GM21515 (cell line): ENCODE results near the gene SLC7A4.
A peak's percentile ranks its signal among the peaks of the same experiment; 100 is the strongest.

Experiments
- ATAC-seq: cut with Tn5 transposase; IDR thresholded peaks from one replicate; pipeline ENCODE4 v1.9.1; 2021; ENCODE audit not compliant: unreplicated experiment

SLC7A4 gene

DNA sequence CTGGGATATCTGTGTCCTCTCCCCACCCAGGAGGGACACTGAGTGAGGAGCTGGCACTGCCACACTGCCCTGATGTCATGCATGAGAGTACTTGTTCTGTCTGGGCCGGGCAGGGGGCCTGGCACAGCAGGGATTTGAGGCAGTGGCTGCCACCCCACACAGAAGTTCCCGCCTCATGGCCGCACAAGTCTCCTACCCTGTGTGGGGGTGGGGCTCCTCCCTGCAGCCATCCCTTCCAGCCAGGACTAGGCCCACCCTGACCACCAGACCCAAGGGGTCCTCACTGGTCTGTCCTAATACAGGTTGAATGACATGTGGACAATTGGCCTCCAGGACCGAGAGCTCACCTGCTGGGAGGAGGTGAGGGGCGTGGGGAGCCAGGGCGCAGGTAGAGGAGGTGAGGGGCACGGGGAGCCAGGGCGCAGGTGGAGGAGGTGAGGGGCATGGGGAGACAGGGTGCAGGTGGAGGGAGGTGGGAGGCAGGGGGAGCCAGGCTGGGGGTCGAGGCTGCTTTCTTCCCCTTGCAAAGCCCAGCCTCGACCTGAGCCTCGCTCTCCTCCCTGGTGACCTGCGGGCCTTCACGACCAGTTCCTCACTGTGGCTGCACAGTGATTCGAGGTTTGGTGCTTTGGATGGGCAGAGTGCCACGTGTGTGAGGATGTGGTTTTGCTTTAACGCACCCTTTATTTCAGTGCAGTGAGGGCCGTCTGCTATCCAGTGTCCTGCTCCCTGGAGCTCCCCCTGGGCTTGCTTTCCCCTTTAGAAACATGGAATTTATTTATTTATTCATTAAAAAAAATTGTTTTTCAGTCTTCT is 42.8 kb downstream of the SLC7A4 start:
- ATAC-seq: no peak

DNA sequence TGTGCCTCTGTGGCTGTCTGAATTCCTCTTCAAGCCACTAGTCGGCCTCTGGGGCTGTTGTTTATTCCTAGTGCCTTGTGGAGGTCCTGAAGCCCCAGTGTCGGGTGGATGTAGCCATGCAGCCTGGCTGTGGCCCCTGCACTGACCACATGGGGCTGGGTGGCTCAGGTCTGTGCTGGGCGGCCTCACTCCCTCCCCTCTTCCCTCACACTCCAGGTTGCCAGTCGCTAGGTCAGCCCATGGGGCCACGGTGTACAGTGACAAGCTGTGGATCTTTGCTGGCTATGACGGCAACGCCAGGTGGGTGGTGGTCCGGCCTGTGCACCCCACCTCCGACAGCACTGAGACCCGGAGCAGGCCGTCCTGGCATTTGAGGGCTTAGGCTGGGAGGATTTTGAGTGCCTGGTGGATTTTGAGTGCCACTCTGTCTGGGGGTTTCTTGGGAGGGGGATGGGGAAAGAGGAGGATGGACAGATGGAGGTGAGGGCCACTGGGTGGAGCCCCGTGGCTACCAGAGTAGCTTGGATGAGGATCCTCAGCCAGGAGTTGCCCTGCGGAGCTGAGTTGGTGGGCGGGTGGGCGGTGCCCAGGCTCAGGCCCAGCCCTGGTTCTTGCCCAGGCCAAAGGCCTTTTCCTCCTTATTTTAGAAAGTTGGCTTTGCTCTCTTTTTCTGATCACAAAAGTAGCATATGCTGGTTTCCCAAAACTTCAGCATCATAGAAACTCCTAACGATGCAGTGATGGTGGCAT is 43.6 kb downstream of the SLC7A4 start:
- no peak for ATAC-seq

DNA sequence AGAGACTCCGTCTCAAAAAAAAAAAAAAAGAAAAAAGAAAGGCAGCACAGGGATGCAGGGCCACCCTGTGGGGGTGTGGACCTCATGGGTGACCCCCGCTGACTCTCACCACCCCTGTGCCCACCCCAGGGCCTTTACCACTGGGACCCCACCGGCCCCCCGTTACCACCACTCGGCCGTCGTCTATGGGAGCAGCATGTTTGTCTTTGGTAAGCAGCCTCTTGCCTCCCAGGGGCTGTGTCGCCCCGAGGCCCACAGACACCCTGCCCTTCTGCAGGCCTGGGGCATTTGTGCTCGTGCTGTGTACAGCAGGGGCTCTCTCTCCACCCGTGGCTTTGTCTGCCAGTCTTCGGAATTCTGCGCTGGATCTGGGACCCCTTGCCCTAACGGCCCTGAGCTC is 45.0 kb downstream of the SLC7A4 start:
- ATAC-seq: no peak

DNA sequence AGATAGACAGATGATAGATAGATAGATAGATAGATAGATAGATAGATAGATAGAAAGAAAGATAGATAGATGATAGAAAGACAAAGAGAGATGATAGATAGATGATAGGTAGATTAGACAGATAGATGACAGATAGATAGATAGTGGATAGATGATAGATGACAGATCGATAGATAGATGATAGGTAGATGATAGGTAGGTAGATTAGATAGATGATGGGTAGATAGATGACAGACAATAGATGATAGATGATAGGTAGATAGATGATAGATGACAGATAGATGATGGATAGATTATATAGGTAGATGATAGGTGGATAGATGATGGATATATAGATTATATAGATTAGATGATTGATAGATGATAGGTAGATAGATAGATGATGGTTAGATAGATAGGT is 46.0 kb downstream of the SLC7A4 start:
- no peak for ATAC-seq

DNA sequence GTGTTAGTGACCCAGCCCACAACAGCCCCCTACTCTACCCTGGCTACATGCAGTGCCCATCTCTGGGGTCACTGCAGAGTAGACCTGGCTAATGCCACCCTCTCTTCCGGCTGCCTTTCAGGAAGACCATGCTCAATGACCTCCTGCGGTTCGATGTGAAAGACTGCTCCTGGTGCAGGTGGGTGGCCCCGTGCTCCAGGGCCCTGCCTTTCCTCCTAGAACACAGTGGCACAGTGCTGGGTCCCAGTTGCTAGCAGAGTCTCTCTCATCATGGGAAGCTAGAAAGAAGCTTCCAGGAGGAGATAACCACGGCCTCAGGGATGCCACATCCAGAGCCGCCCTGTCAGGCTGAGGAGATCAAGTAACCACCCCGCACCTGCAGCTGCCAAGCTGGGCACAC is 46.6 kb downstream of the SLC7A4 start:
- no peak for ATAC-seq

DNA sequence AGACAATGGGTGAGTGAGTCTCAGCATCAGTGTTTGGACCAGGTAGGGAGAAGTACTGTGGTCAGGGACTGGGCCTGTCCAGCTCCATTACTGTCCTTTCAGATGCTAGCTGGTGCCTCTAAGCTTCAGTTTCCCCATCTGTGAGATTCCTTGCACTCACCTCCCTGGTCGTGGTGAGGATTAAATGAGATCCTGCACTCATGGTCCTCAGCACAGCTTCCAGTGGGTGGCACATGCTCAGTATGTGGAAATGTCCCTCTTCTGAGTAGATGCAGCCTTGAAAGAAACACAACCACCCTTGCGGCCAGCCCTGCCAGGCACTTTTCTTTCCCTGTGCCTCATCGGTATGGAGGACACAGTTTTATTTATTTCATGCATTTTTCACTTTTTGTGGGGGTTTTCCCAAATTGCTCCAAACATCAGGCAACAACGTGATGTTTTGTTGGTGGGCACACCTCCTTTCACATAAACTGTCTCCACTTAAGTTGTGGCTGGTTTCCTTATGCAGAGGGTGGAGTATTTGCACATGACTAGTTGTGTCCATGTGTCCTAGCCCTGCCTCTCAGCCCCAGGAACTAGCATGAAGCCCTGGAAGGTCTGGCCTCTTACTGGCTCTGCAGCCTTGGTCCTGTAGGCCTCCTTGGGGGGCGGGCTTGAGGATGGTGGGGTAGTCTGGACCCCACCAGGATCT is 49.1 kb downstream of the SLC7A4 start:
- no peak for ATAC-seq

DNA sequence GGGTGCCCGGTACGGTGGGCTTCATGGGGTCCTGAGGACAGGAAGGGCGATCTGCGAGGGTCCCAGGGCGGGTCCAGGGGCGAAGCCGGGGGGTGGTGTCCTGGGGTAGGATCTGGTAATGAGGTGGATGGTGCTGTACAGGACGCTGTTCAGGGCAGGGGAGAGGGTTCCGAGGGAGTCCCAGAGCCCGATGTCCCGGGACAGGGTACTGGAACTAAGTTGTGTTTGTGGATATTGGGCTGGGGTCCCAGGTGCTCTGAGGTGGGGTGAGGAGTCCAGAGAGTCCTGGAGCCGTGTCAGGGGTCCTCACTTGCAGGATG is 49.8 kb downstream of the SLC7A4 start:
- peak; percentile 1 for ATAC-seq

DNA sequence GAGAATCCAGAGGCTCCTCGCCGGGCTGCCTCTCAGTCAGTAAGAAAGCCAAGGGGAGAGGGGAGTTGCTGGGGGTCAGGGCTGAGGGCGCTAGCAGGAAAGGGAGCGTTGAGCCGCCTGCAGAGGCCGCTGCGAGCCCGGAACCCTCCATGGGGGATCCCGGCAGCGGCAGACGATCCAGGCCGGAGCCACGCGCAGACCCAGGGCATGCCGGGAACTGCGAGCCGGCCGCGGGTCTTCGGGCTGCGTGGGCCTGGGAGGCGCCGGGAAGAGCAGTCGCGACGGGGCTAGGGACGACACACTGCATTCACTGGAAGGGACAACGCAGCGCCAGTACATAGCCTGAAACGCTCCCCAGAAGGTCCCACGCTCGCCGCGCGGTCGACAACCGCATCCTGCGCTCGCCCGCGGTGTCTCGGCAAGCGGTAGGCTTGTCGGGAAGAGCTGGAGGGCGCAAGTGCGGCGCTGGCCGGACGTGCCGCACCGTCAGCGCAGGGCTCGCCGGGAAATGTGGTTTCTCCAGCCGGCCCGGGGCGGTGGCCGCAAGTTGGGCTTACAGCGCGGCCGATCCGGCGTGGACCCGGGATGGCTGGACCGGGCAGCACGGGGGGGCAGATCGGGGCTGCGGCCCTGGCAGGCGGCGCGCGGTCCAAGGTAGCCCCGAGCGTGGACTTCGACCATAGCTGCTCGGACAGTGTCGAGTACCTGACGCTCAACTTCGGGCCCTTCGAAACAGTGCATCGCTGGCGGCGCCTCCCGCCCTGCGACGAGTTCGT is 50.4 kb downstream of the SLC7A4 start, which contains the start of gene LZTR1:
Gene LZTR1, plus strand, starts transcription at position 511 of the 776 bp plus-strand sequence. Its CDS starts 75 bp downstream, at position 586.
- peak; percentile 76 for ATAC-seq

DNA sequence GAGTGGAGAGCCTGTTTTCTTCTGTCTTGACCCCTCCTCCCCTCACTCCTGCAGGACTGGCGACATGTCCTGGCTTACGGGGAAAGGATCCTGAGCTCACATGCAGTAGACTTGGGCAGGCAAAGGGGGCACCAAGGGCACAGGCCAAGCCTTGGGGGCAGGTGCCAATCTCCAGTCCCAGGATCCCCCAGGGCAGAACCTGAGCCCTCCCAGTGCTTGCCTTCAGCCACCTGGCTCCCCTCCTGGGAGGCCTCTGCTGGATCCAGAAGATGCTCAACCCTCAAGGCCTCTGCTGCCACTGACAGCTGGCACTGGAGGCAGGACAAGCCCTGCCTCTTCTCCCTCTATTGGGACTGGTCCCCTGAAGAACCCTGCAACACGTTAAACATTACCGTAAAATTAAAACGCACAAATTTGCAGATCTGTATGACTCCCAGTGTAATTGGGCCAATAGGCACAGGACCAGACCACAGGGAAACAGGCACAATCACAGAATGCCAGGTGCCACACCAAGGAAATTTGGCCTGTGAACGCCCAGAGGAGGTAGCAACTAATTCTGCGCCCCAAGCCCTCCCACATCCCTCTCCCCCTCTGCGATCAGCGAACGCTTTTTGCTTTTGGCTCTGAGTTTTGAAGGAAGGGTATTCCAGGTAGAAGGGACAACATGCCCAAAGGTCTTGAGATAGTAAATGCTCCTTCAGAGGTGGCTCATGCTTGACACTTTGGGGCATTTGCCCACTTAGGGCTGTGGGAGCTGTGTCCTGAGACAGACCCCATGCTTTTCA is 51.2 kb downstream of the SLC7A4 start:
- ATAC-seq: peak; percentile 3

DNA sequence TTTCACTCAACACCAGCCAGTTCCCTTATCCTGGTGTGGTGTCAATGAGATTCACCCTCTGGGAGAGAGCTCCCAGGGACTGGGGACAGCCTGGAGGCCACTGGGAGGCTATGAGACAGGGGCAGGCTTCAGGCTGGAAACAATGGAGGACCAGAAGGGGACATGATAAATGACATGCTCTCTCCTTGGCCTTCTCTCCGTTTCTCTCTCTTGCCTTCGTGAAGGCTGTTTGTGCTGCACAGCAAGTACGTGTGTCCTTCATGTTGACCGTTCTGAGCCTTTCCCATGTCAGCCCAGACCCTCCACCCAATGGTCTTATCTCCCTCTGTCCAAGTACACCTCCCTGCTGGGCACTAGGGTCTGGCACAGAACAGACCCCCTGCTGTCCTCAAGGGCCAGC is 51.8 kb downstream of the SLC7A4 start:
- no peak for ATAC-seq

DNA sequence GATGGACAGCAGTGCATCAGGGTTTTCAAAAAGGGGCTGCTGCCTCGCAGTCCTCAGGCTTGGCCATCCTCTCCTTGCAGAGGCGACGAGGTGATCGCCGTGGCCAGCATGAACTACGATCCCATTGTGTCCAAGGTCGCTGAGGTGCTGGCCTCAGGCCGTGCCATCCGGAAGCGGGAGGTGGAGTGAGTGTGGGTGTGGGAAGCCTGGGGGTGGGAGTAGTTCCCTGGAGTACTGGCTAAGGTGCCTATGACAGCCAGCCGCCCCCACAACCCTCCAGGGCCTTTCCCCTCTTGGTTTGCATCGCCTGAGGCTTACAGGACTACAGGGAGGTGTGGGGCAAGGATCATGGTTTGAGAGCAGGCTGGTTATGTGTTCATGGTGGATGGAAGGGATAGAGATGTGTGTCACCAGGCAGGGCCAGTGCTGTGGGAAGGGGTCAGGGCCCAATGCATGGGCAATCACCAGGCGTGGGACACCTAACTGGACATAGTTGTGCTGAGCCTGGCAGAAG is 52.4 kb downstream of the SLC7A4 start:
- no peak for ATAC-seq

DNA sequence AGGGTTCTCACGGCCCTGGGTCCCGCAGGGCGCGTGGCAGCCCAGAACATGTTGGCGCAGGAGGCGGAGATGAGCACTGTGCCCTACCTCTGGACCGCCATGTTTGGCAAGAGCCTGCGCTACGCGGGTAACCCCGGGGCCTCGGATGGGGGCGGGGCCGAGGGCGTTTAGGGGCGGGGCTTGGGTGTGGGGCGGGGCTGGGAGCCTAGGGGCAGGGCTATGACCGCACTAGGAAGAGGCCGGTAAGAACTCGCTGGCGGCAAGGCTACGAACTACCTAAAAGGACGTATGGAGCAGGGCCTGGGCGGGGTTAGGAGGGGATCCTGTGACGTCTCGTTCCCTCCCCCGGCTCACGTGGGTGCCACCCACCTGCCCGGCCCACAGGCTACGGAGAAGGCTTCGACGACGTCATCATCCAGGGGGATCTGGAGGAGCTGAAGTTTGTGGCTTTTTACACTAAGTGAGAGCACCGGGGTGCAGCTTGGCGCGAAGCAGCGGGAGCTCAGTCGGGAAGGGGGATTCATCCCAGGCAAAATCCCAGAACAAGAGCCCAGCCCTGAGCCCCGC is 53.0 kb downstream of the SLC7A4 start:
- no peak for ATAC-seq
